Peyer's patch (tissue), 4 donors: ENCODE data around the gene ATF7IP2.

Experiments used
- CTCF ChIP-seq, 6 experiments: fragments of 450-650 bp in 4 of 6; fragments of 200-600 bp in 2 of 6; sonication (generic) in 1 of 6; IDR thresholded peaks; one replicate each; pipeline ENCODE4 v1.5.1; 2017 to 2019; ENCODE audit warnings: antibody characterized with exemption in 6 of 6, mild to moderate bottlenecking in 3 of 6, moderate library complexity in 1 of 6
- POLR2A ChIP-seq, 2 donors: fragments of 450-650 bp; IDR thresholded peaks; one replicate each; pipeline ENCODE4 v1.5.1; 2017; ENCODE audit warnings: antibody characterized with exemption in 2 of 2, mild to moderate bottlenecking in 2 of 2, moderate library complexity in 2 of 2

GRCh38 chr16:10511829-10512228 lies 126.0 kb downstream of the ATF7IP2 start:
- TF ChIP-seq POLR2A (IDR thresholded peaks at IDR 0.05): no peak
- no peak for TF ChIP-seq CTCF (IDR thresholded peaks at IDR 0.05)
